ENCODE data around the gene CRY1.

The CRY1 gene

DNA sequence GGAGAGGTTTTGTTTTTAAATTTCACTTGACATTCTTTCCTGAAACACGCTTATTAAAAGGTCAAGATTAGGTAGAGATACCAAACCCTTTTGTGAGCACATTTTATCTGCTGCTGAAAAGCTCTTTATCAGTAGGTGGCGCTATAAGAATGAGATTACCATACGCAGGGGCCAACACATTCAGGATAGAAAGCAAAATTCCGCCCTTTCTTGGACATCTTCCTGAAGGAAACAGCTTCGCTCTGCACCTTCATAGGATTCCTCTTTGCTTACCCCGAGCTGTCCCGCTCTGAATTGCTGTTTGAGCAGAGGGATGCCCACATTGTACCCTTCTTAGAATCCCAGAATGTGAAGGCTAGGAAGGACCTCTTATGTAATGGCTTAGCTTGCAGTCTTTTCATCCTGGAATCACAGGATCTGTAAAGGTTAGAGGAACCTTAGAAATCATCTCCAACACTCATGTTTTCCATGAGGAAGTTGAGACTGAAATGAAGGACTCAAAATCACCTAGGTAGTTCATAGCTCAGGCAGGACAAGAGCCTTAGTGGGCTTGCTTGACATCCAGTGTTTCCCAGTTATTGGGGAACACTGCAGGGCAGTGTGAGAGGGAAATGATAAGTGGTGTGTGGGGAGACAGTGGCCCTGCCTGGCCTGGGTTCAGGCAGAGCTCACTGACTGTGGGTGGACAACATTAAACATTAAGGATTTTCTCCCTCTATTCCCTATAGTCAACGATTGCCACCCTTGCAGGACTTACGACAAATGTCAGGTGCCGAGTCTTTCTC, 38.7 kb upstream of the CRY1 start:
- Histone ChIP-seq H3K27ac (no peak overlapping the region), H3K4me3 (no peak overlapping the region)
- TF ChIP-seq, protein P1, sequence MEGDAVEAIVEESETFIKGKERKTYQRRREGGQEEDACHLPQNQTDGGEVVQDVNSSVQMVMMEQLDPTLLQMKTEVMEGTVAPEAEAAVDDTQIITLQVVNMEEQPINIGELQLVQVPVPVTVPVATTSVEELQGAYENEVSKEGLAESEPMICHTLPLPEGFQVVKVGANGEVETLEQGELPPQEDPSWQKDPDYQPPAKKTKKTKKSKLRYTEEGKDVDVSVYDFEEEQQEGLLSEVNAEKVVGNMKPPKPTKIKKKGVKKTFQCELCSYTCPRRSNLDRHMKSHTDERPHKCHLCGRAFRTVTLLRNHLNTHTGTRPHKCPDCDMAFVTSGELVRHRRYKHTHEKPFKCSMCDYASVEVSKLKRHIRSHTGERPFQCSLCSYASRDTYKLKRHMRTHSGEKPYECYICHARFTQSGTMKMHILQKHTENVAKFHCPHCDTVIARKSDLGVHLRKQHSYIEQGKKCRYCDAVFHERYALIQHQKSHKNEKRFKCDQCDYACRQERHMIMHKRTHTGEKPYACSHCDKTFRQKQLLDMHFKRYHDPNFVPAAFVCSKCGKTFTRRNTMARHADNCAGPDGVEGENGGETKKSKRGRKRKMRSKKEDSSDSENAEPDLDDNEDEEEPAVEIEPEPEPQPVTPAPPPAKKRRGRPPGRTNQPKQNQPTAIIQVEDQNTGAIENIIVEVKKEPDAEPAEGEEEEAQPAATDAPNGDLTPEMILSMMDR (IDR thresholded peaks at IDR 0.05) = peak; percentile 69
- no peak for DNase-seq (ENCODE audit: low spot score)

DNA sequence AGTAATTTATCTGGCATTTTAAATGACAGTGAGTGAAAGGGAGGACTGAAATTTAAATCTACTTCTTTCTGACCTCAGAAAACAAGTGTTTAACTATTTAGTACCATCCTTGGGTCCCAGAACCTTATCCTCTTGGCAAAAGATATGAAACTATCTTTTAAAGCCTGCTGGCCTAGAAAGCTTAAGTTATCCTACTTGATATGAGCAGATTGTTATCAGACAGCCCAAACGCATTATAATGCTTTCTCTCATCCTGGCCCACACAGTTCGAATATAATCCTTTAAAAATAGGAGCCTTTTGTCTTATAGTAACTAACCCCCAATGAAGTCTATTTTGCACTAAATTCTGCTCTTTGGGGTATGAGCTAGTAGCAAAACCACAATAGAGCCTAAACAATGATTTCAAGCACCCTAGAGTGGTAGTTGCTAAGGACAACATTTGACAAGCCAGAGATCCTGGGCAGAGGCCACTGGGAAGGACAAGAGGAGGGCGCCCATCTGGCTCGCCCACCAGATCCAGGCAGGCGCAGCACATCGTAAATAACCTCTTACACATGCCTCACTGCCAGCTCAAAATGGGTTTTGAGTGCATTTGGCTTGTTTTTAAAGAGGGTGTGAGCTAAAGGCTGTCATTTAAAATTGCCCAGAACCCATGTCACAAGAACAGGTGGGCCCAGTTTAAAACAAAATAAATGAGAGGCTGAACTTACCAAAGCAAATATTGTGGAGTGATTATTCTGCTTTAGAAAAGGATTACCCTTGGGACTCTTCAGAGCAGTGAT, 37.7 kb upstream of the CRY1 start:
- TF ChIP-seq, protein P1 (IDR thresholded peaks at IDR 0.05) = no peak
- Histone ChIP-seq H3K27ac (no peak overlapping the region), H3K4me3 (no peak overlapping the region)
- DNase-seq (ENCODE audit: low spot score) = no peak

DNA sequence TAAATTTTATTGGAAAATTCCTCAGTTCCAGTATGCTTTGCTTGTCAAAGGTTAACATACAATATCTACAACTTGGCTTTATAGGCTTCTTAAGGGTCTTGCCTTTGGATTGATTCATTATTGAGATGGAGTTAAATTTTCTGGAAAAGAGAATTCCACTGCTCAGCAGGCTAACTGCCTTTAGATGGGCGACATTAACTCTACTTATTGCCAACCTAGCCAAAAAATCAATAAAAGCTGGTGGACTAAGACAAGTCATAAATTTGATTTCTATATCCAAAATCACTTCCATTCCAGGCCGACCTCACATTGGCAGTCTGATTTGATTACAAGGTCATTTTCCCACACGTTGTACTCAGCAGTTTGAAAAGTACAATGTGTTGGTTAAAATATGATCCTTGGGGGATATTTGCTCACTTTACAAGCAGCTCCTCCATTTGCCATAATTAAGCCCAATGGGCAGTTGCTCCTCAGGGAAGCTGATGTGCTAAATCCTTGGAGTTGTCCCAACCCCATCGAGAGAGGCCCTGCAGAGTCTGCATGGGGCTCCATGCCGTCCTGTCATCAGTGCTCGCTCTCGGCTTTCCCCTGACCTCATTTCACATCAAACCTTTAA, 36.1 kb upstream of the CRY1 start:
- no peak for DNase-seq (ENCODE audit: low spot score)
- Histone ChIP-seq H3K4me3 (no peak overlapping the region), H3K27ac (no peak overlapping the region)
- TF ChIP-seq, protein P1 (IDR thresholded peaks at IDR 0.05) = no peak

DNA sequence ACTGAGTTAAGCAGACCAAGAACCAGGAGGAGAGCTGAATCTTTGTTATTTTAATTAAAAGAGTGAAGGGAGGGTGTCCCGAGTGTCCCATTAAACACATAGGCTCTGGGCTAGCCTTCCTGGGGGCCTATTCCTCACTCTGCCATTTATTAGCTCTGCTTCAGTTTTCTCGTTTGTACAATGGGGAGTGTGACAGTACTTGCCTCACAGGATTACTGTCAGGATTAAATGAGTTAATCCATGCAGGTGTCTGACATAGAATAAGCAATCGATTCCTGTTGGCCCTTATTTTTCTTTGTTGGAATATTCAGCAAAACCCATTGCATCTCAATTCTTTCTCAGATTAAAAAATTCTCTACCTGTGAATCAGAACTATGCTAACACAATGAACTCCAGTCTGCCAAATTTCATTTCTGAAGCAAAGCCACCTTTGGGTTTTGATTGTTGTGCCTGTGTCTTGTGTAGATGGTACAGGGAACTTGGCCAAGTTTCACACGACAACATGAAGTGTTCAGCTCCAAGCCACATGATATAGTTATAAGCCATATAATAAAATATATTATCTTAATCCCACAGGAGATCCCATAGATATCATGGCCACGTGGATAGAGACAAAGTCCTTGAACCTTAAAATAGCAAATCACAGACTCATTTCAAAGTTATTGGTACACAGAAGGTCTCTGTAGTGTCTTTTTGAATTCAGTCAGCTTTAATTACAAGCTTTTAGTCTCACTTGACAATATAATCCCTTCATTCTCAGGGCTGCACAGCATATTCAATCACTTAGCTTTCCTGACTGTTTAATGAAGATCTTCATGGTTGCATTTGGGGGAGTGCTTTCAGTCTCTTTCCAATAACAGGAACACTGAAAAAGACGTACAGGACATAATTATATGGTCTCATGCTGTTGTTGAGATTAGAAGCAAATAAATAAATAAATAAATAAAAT, 34.4 kb upstream of the CRY1 start:
- no peak overlapping the region for H3K27ac ChIP-seq
- H3K4me3 ChIP-seq = no peak overlapping the region
- TF ChIP-seq, protein P1 (IDR thresholded peaks at IDR 0.05) = no peak
- DNase-seq (ENCODE audit: low spot score) = no peak

DNA sequence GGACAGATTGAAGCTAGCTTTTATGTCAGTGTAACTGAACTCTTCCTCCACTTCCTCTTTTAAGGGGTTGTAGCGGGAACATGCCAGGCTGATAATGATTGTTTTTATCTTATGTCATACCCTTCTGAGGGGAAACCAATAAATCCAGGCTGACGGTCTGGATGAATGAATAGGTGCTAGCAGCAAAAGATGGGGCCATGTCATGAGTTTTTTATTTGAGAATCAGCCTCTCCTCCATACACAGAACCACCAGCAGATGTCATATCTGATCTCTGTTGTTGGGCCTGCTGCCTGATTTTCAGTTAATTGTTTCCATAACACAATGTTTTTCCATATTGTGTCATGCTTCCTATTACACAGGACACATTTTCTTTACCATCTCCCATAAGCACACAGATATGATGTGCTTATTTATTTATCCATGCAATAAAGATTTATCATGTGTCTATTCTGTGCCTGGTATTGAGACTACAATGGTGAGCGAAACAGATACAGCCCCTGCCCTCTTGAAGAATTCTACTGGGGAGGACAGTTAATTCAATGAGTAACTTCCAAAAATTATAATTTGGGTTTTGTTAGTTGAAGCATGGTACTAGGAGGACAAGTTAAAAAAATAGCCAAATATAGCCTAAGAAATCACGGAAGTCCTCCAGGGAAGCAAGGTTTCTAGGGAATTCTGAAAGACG, 33.6 kb upstream of the CRY1 start:
- TF ChIP-seq, protein P1 (IDR thresholded peaks at IDR 0.05) = no peak
- DNase-seq (ENCODE audit: low spot score) = no peak
- H3K27ac ChIP-seq = no peak overlapping the region

DNA sequence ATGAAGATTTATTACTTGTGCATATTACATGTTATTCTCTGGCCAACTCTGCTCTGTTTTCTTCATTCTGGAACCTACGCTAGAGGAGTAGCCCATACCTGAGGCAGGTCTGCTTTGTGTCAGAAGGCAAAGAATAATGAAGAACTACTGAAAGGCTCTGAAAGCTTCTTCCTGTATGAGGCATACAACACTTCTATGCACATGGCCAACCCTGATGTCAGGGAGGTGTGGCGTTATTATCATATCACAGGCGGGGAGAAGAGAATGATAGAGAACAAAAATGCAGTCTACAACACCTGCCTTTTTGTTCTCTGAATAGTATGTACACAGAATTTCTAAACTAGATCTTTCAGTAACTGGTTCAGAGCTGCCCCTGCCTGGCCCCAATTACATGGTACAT, 32.5 kb upstream of the CRY1 start:
- Histone ChIP-seq H3K27ac (no peak overlapping the region), H3K4me3 (no peak overlapping the region)
- DNase-seq (ENCODE audit: low spot score) = no peak
- TF ChIP-seq, protein P1 (IDR thresholded peaks at IDR 0.05) = no peak

More for the DNA sequence above, 33.6 kb upstream of the CRY1 start:
- no peak overlapping the region for H3K4me3 ChIP-seq
